ENCODE data around the gene PSME3IP1. TPM values are rescaled to one million over a fixed set of nuclear protein-coding genes. Genes with fewer than 3 reads are reported as not detected.

PSME3IP1 gene
- total and polyA plus RNA-seq, 2 of the 8 experiments (the other 6 are each of a cell fraction or from before 2014, with no cell fraction given), result 95.1 to 98.3 TPM

DNA sequence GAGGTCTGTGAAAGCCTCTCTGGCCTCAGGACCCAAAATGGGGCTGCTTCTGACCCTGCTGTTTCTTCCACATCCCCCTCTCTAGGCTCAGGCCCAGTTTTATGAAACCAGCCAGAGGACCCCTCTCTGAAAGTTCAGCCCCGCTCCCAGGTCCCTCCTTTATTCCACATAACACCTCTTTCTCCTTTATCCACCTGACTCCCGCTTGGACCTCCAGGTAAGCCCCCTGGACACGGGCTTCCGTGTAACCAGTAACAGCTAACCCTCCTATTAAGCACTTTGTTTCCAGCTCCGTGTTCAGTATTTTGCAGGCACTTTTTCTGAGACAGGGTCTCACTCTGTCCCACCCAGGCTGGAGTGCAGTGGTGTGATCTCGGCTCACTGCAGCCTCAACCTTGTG, 37.4 kb downstream of the PSME3IP1 start (continued):
- TF ChIP-seq CHD7 (IDR thresholded peaks at IDR 0.05; ENCODE audit: insufficient replicate concordance, low read length) (no peak), JUND (IDR thresholded peaks at IDR 0.05; ENCODE audit: low read length) (no peak), CHD2 (IDR thresholded peaks at IDR 0.05; ENCODE audit: low read length) (no peak), ATF2 (IDR thresholded peaks at IDR 0.05; ENCODE audit: low read length) (no peak), SP4 (IDR thresholded peaks at IDR 0.05; ENCODE audit: low read length) (no peak)
- TF ChIP-seq, protein P1, sequence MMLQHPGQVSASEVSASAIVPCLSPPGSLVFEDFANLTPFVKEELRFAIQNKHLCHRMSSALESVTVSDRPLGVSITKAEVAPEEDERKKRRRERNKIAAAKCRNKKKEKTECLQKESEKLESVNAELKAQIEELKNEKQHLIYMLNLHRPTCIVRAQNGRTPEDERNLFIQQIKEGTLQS (IDR thresholded peaks at IDR 0.05; ENCODE audit: insufficient read depth, low read depth, low read length), result no peak
